ENCODE data around the gene PARD6G.

PARD6G gene

GRCh38 chr18:80180778-80181564, 66.3 kb downstream of the PARD6G start:
- Histone ChIP-seq H3K27me3 (ENCODE audit: insufficient read depth, low read length) (no peaks in the 10 kb centered on the region), H2AK5ac (ENCODE audit: low read length) (no peak overlapping the region), H3K79me2 (ENCODE audit: control insufficient read depth, insufficient read depth, low read length, poor library complexity) (no peaks in the 10 kb centered on the region), H3K14ac (ENCODE audit: low read length) (no peak overlapping the region), H2BK120ac (ENCODE audit: insufficient read depth, low read length, poor library complexity) (no peak overlapping the region), H2BK5ac (ENCODE audit: low read depth, low read length, poor library complexity) (no peak overlapping the region), H2AFZ (ENCODE audit: insufficient read depth, low read length, poor library complexity) (no peak overlapping the region), H3K27ac (ENCODE audit: low read depth, low read length) (no peak overlapping the region), H3K36me3 (ENCODE audit: control insufficient read depth in 1 of 2, insufficient read depth in 2 of 2, low read length in 2 of 2) (no peaks in the 10 kb centered on the region), H4K8ac (ENCODE audit: low read depth, low read length) (no peak overlapping the region), H3K18ac (ENCODE audit: low read length) (no peak overlapping the region), H3K4me1 (ENCODE audit: control insufficient read depth in 1 of 2, insufficient read depth in 2 of 2, low read length in 2 of 2) (no peaks in the 10 kb centered on the region), H4K91ac (ENCODE audit: low read depth, low read length) (no peak overlapping the region), H3K4ac (ENCODE audit: low read depth, low read length) (no peak overlapping the region), H4K12ac (ENCODE audit: low read depth, low read length) (no peak overlapping the region), H3K4me3 (ENCODE audit: low read depth, low read length) (no peak overlapping the region), H2BK12ac (ENCODE audit: low read length) (no peak overlapping the region), H3K4me2 (ENCODE audit: low read length) (no peak overlapping the region), H3K79me1 (ENCODE audit: low read length) (no peaks in the 10 kb centered on the region), H3K9me3 (ENCODE audit: insufficient read depth, low read depth, low read length) (peaks cover 5% of the 10 kb centered on the region), H3K23ac (ENCODE audit: low read length) (no peak overlapping the region), H3K9ac (ENCODE audit: low read length) (no peak overlapping the region)
- DNase-seq: no peak
- WGBS (ENCODE audit: extremely low coverage, insufficient coverage, insufficient read length): no CpG with 5 or more reads among the region's 33 CpGs

- no peaks in the 10 kb centered on the region for H3K36me3 ChIP-seq (ENCODE audit: control insufficient read depth in 1 of 2, insufficient read depth in 2 of 2, low read length in 2 of 2)
- H3K9me3 ChIP-seq (ENCODE audit: insufficient read depth, low read depth, low read length): peaks cover 2% of the 10 kb centered on the region
- H2AFZ ChIP-seq (ENCODE audit: insufficient read depth, low read length, poor library complexity): no peak overlapping the region
- no peak overlapping the region for H4K12ac ChIP-seq (ENCODE audit: low read depth, low read length)
- H2AK5ac ChIP-seq (ENCODE audit: low read length): no peak overlapping the region
- no peaks in the 10 kb centered on the region for H3K79me1 ChIP-seq (ENCODE audit: low read length)
- no peak overlapping the region for H3K9ac ChIP-seq (ENCODE audit: low read length)
- no peaks in the 10 kb centered on the region for H3K27me3 ChIP-seq (ENCODE audit: insufficient read depth, low read length)
- no peak overlapping the region for H4K91ac ChIP-seq (ENCODE audit: low read depth, low read length)
- no peaks in the 10 kb centered on the region for H3K79me2 ChIP-seq (ENCODE audit: control insufficient read depth, insufficient read depth, low read length, poor library complexity)
- no peak overlapping the region for H3K18ac ChIP-seq (ENCODE audit: low read length)
- H3K23ac ChIP-seq (ENCODE audit: low read length): no peak overlapping the region
- H2BK12ac ChIP-seq (ENCODE audit: low read length): no peak overlapping the region
- DNase-seq: peak in 1 of 2 donors; percentile 22
- no peak overlapping the region for H2BK120ac ChIP-seq (ENCODE audit: insufficient read depth, low read length, poor library complexity)
- no peak overlapping the region for H4K8ac ChIP-seq (ENCODE audit: low read depth, low read length)
- no peak overlapping the region for H3K14ac ChIP-seq (ENCODE audit: low read length)
- no peak overlapping the region for H3K27ac ChIP-seq (ENCODE audit: low read depth, low read length)
- H3K4me1 ChIP-seq (ENCODE audit: control insufficient read depth in 1 of 2, insufficient read depth in 2 of 2, low read length in 2 of 2): no peaks in the 10 kb centered on the region
- H3K4ac ChIP-seq (ENCODE audit: low read depth, low read length): no peak overlapping the region
- H2BK5ac ChIP-seq (ENCODE audit: low read depth, low read length, poor library complexity): no peak overlapping the region
- H3K4me3 ChIP-seq (ENCODE audit: low read depth, low read length): no peak overlapping the region
- no peak overlapping the region for H3K4me2 ChIP-seq (ENCODE audit: low read length)
- WGBS (ENCODE audit: extremely low coverage, insufficient coverage, insufficient read length): no CpG with 5 or more reads among the region's 20 CpGs
Measured at GRCh38 chr18:80179857-80180558, 67.3 kb downstream of the PARD6G start.

- Histone ChIP-seq H3K27me3 (ENCODE audit: insufficient read depth, low read length) (no peaks in the 10 kb centered on the region), H3K4me3 (ENCODE audit: low read depth, low read length) (no peak overlapping the region), H3K23ac (ENCODE audit: low read length) (no peak overlapping the region), H3K9ac (ENCODE audit: low read length) (no peak overlapping the region), H3K4me2 (ENCODE audit: low read length) (no peak overlapping the region), H2BK12ac (ENCODE audit: low read length) (no peak overlapping the region), H2AK5ac (ENCODE audit: low read length) (no peak overlapping the region), H3K18ac (ENCODE audit: low read length) (no peak overlapping the region), H3K4me1 (ENCODE audit: control insufficient read depth in 1 of 2, insufficient read depth in 2 of 2, low read length in 2 of 2) (no peaks in the 10 kb centered on the region), H4K91ac (ENCODE audit: low read depth, low read length) (no peak overlapping the region), H3K4ac (ENCODE audit: low read depth, low read length) (no peak overlapping the region), H2AFZ (ENCODE audit: insufficient read depth, low read length, poor library complexity) (no peak overlapping the region), H3K79me2 (ENCODE audit: control insufficient read depth, insufficient read depth, low read length, poor library complexity) (no peaks in the 10 kb centered on the region), H2BK120ac (ENCODE audit: insufficient read depth, low read length, poor library complexity) (no peak overlapping the region), H4K12ac (ENCODE audit: low read depth, low read length) (no peak overlapping the region), H4K8ac (ENCODE audit: low read depth, low read length) (no peak overlapping the region), H3K36me3 (ENCODE audit: control insufficient read depth in 1 of 2, insufficient read depth in 2 of 2, low read length in 2 of 2) (no peaks in the 10 kb centered on the region), H3K14ac (ENCODE audit: low read length) (no peak overlapping the region), H3K79me1 (ENCODE audit: low read length) (no peaks in the 10 kb centered on the region), H3K9me3 (ENCODE audit: insufficient read depth, low read depth, low read length) (peaks cover 2% of the 10 kb centered on the region), H2BK5ac (ENCODE audit: low read depth, low read length, poor library complexity) (no peak overlapping the region), H3K27ac (ENCODE audit: low read depth, low read length) (no peak overlapping the region)
- DNase-seq: no peak
- WGBS (ENCODE audit: extremely low coverage, insufficient coverage, insufficient read length): no CpG with 5 or more reads among the region's 30 CpGs
Measured at GRCh38 chr18:80178935-80179818, 68.1 kb downstream of the PARD6G start.

- H2BK120ac ChIP-seq (ENCODE audit: insufficient read depth, low read length, poor library complexity): no peak overlapping the region
- no peaks in the 10 kb centered on the region for H3K4me1 ChIP-seq (ENCODE audit: control insufficient read depth in 1 of 2, insufficient read depth in 2 of 2, low read length in 2 of 2)
- H3K14ac ChIP-seq (ENCODE audit: low read length): no peak overlapping the region
- H3K9ac ChIP-seq (ENCODE audit: low read length): no peak overlapping the region
- H3K4me2 ChIP-seq (ENCODE audit: low read length): no peak overlapping the region
- H4K91ac ChIP-seq (ENCODE audit: low read depth, low read length): no peak overlapping the region
- H2BK5ac ChIP-seq (ENCODE audit: low read depth, low read length, poor library complexity): no peak overlapping the region
- peaks cover 2% of the 10 kb centered on the region for H3K9me3 ChIP-seq (ENCODE audit: insufficient read depth, low read depth, low read length)
- H3K79me1 ChIP-seq (ENCODE audit: low read length): no peaks in the 10 kb centered on the region
- DNase-seq: no peak
- WGBS (ENCODE audit: extremely low coverage, insufficient coverage, insufficient read length): no CpG with 5 or more reads among the region's 8 CpGs
- H3K4ac ChIP-seq (ENCODE audit: low read depth, low read length): no peak overlapping the region
- H3K36me3 ChIP-seq (ENCODE audit: control insufficient read depth in 1 of 2, insufficient read depth in 2 of 2, low read length in 2 of 2): no peaks in the 10 kb centered on the region
- H2AK5ac ChIP-seq (ENCODE audit: low read length): no peak overlapping the region
- no peak overlapping the region for H2BK12ac ChIP-seq (ENCODE audit: low read length)
- no peaks in the 10 kb centered on the region for H3K27me3 ChIP-seq (ENCODE audit: insufficient read depth, low read length)
- H3K23ac ChIP-seq (ENCODE audit: low read length): no peak overlapping the region
- H4K8ac ChIP-seq (ENCODE audit: low read depth, low read length): no peak overlapping the region
- H3K79me2 ChIP-seq (ENCODE audit: control insufficient read depth, insufficient read depth, low read length, poor library complexity): no peaks in the 10 kb centered on the region
- H4K12ac ChIP-seq (ENCODE audit: low read depth, low read length): no peak overlapping the region
- no peak overlapping the region for H3K18ac ChIP-seq (ENCODE audit: low read length)
- no peak overlapping the region for H3K4me3 ChIP-seq (ENCODE audit: low read depth, low read length)
- no peak overlapping the region for H3K27ac ChIP-seq (ENCODE audit: low read depth, low read length)
- no peak overlapping the region for H2AFZ ChIP-seq (ENCODE audit: insufficient read depth, low read length, poor library complexity)
Measured at GRCh38 chr18:80177128-80177527, 70.2 kb downstream of the PARD6G start.

Data from trophoblast cell (in vitro differentiated cells and primary cell).